GM23248 (cell line): ENCODE data around the gene TRMT10C. TPM values are rescaled to one million over a fixed set of nuclear protein-coding genes. Genes with fewer than 3 reads are reported as not detected.

Source experiments
- DNase-seq: peaks from one replicate; pipeline ENCODE4 v3.0.0-alpha.2; 2015
- H2AFZ ChIP-seq: fragments of 200-600 bp; sonication (generic); 2 replicates; pipeline ENCODE4 v1.6.1; 2016; ENCODE audit warnings: antibody characterized with exemption
- H3F3A ChIP-seq: fragments of 200-600 bp; sonication (generic); 2 replicates; pipeline ENCODE4 v1.6.1; 2016; ENCODE audit warnings: mild to moderate bottlenecking, antibody characterized with exemption, mixed run types; ENCODE audit not compliant: insufficient read depth
- H3K27ac ChIP-seq: fragments of 200-600 bp; sonication (generic); 2 replicates; pipeline ENCODE4 v1.5.1; 2016; ENCODE audit warnings: mild to moderate bottlenecking
- H3K27me3 ChIP-seq: fragments of 200-600 bp; sonication (generic); replicated peaks from 2 replicates; pipeline ENCODE4 v1.6.1; 2016; ENCODE audit warnings: mild to moderate bottlenecking; ENCODE audit not compliant: insufficient read depth
- H3K36me3 ChIP-seq: fragments of 200-600 bp; sonication (generic); 2 replicates; pipeline ENCODE4 v1.6.1; 2016; ENCODE audit warnings: low read depth, mild to moderate bottlenecking
- H3K4me1 ChIP-seq: fragments of 200-600 bp; sonication (generic); 2 replicates; pipeline ENCODE4 v1.6.1; 2016; ENCODE audit warnings: mild to moderate bottlenecking; ENCODE audit not compliant: insufficient read depth
- H3K4me2 ChIP-seq: fragments of 200-600 bp; sonication (generic); one replicate; pipeline ENCODE4 v1.6.1; 2016; ENCODE audit warnings: mild to moderate bottlenecking; ENCODE audit not compliant: unreplicated experiment
- H3K4me3 ChIP-seq: fragments of 200-600 bp; sonication (generic); 2 replicates; pipeline ENCODE4 v1.5.1; 2016; ENCODE audit warnings: mild to moderate bottlenecking
- H3K79me2 ChIP-seq: fragments of 200-600 bp; sonication (generic); 2 replicates; pipeline ENCODE4 v1.6.1; 2016; ENCODE audit warnings: mild to moderate bottlenecking; ENCODE audit not compliant: insufficient read depth
- H3K9ac ChIP-seq: fragments of 200-600 bp; sonication (generic); 2 replicates; pipeline ENCODE4 v1.6.1; 2016; ENCODE audit warnings: mild to moderate bottlenecking
- H3K9me2 ChIP-seq: fragments of 200-600 bp; sonication (generic); 2 replicates; pipeline ENCODE4 v1.6.1; 2016; ENCODE audit warnings: mixed run types, mild to moderate bottlenecking, moderate library complexity; ENCODE audit not compliant: insufficient read depth
- H3K9me3 ChIP-seq: fragments of 200-600 bp; sonication (generic); one replicate; pipeline ENCODE4 v1.6.1; 2017; ENCODE audit warnings: low read depth
- H4K20me1 ChIP-seq: fragments of 200-600 bp; sonication (generic); 2 replicates; pipeline ENCODE4 v1.6.0; 2016; ENCODE audit not compliant: insufficient read depth
- EZH2 ChIP-seq: fragments of 200-600 bp; sonication (generic); IDR thresholded peaks from 2 replicates; pipeline ENCODE4 v1.6.1; 2018; ENCODE audit warnings: antibody characterized with exemption, mild to moderate bottlenecking; ENCODE audit not compliant: insufficient read depth, poor library complexity, severe bottlenecking
- EZH2phosphoT487 ChIP-seq: fragments of 200-600 bp; sonication (generic); IDR thresholded peaks from 2 replicates; pipeline ENCODE4 v1.6.1; 2018; ENCODE audit warnings: antibody characterized with exemption, moderate library complexity, mild to moderate bottlenecking, low read depth; ENCODE audit not compliant: insufficient read depth
- WGBS, 2 experiments: methylation state at CpG; one replicate each; pipeline ENCODE4 v1.1.6; 2015 to 2017; ENCODE audit warnings: low lambda C conversion rate in 2 of 2, low coverage in 1 of 2; ENCODE audit errors: missing lambda C conversion rate in 2 of 2; 5-methylcytosine and 5-hydroxymethylcytosine counted together
- in situ Hi-C: fragments of 300-500 bp; cut with MboI; formaldehyde crosslinking; loops from 2 replicates; pipeline ENCODE4 v1.15.0; 2020
- polyA plus RNA-seq: library from polyadenylated mRNA; unstranded; fragments of >200 nt; fragmentation: Nextera tagmentation; extraction: Ambion mirVana; gene quantifications from 2 replicates; pipeline ENCODE4 v1.2.1, GENCODE V29; 2016
- small RNA-seq: library from RNA; depleted of rRNA; stranded (forward); fragments of <200 nt; gene quantifications from one replicate; pipeline ENCODE3, GENCODE V24; 2014; ENCODE audit warnings: low read depth, low replicate concordance
- total RNA-seq: library from RNA; depleted of rRNA; stranded (reverse); fragments of >200 nt; shearing (Covaris generic); gene quantifications from 2 replicates; pipeline ENCODE4 v1.2.3, GENCODE V29; 2014; rRNA removed

The TRMT10C gene
- total and polyA plus RNA-seq, 2 experiments from 2014 or later = 22.5 to 33.3 TPM

- Histone ChIP-seq H3K4me2 (no peak overlapping the region), H2AFZ (no peak overlapping the region), H3K79me2 (no peaks in the 10 kb centered on the region), H3K4me3 (no peak overlapping the region), H3F3A (no peaks in the 10 kb centered on the region), H3K27me3 (no peaks in the 10 kb centered on the region), H3K36me3 (no peaks in the 10 kb centered on the region), H3K9me3 (no peaks in the 10 kb centered on the region), H3K27ac (no peak overlapping the region), H3K9me2 (no peaks in the 10 kb centered on the region), H4K20me1 (no peaks in the 10 kb centered on the region), H3K9ac (no peak overlapping the region), H3K4me1 (no peaks in the 10 kb centered on the region)
- 93 to 96% methylated on average over 6 of the region's 6 CpGs for WGBS, 2 experiments
- no peak for DNase-seq
- no peak for TF ChIP-seq EZH2
- no peak for TF ChIP-seq EZH2phosphoT487
- in situ Hi-C loops = no loop called here
Measured at GRCh38 chr3:101615525-101615924, 53.9 kb downstream of the TRMT10C start.

Small RNA genes lying within 50 kb of the gene (small RNA-seq; reads per million reads assigned to genes)
- gene RNU6-1256P = not detected

Other genes starting within 250 kb of the TRMT10C start
- gene IMPG2, start 241.3 kb upstream of the TRMT10C start, total RNA-seq = 0.11 TPM in 1 of 2 replicates, not detected in the other
- gene IMPG2, start 241.3 kb upstream of the TRMT10C start, polyA plus RNA-seq = 0.04 TPM in 1 of 2 replicates, not detected in the other
- 5.4 and 8.2 TPM in 2 replicates for gene SENP7, start 48.7 kb upstream of the TRMT10C start, total RNA-seq
- gene SENP7, start 48.7 kb upstream of the TRMT10C start, polyA plus RNA-seq = 2.9 and 3.5 TPM in 2 replicates
- gene PCNP, start 12.3 kb downstream of the TRMT10C start, total RNA-seq = 78.5 and 91.2 TPM in 2 replicates
- 175 and 178 TPM in 2 replicates for gene PCNP, start 12.3 kb downstream of the TRMT10C start, polyA plus RNA-seq
- gene ZBTB11, start 115.3 kb downstream of the TRMT10C start, total RNA-seq = 21.4 and 21.5 TPM in 2 replicates
- gene ZBTB11, start 115.3 kb downstream of the TRMT10C start, polyA plus RNA-seq = 8.5 and 8.7 TPM in 2 replicates
- 578 and 733 TPM in 2 replicates for gene RPL24, start 124.8 kb downstream of the TRMT10C start, total RNA-seq
- 490 TPM in 2 replicates for gene RPL24, start 124.8 kb downstream of the TRMT10C start, polyA plus RNA-seq
- 9.8 and 25.8 TPM in 2 replicates for gene CEP97, start 162.7 kb downstream of the TRMT10C start, total RNA-seq
- gene CEP97, start 162.7 kb downstream of the TRMT10C start, polyA plus RNA-seq = 3.3 and 4.3 TPM in 2 replicates
- gene NXPE3, start 217.3 kb downstream of the TRMT10C start, total RNA-seq = 5.4 and 14.0 TPM in 2 replicates
- gene NXPE3, start 217.3 kb downstream of the TRMT10C start, polyA plus RNA-seq = 10.8 and 12.6 TPM in 2 replicates